DMS153 (cell line): Measurements from ENCODE around the gene ADAP1.
"Not testable (repeated sequence)": the region's sequence is repeated elsewhere in the genome, so short reads cannot be mapped to it uniquely, and the experiment has no call there.

ENCODE experiments used
- DNase-seq: peaks from one replicate; lab custom pipeline; 2025; lab: John Stamatoyannopoulos, UW

The ADAP1 gene

GRCh38 chr7:959271-959670 lies 4.8 kb upstream of the ADAP1 start:
- DNase-seq = no peak

- no peak for DNase-seq
Measured at GRCh38 chr7:958221-959200, 4.0 kb upstream of the ADAP1 start.

- no peak for DNase-seq
Measured at GRCh38 chr7:957418-958220, 3.1 kb upstream of the ADAP1 start.

- DNase-seq = no peak
Measured at GRCh38 chr7:956031-956430, 1.6 kb upstream of the ADAP1 start.

- no peak for DNase-seq
Measured at GRCh38 chr7:953547-954327, 743 bp downstream of the ADAP1 start.

GRCh38 chr7:952548-953441 lies 1.7 kb downstream of the ADAP1 start:
- no peak for DNase-seq

GRCh38 chr7:951881-952547 lies 2.5 kb downstream of the ADAP1 start:
- no peak for DNase-seq

- DNase-seq = no peak
Measured at GRCh38 chr7:949021-949934, 5.2 kb downstream of the ADAP1 start.

GRCh38 chr7:947391-948210 lies 6.9 kb downstream of the ADAP1 start:
- no peak for DNase-seq

GRCh38 chr7:946256-946996 lies 8.1 kb downstream of the ADAP1 start:
- DNase-seq = no peak

- peak; percentile 85 for DNase-seq
Measured at GRCh38 chr7:945556-946255, 8.8 kb downstream of the ADAP1 start.

- DNase-seq = no peak
Measured at GRCh38 chr7:945147-945555, 9.3 kb downstream of the ADAP1 start.

GRCh38 chr7:944744-945143 lies 9.7 kb downstream of the ADAP1 start:
- DNase-seq = no peak

GRCh38 chr7:943793-944192 lies 10.7 kb downstream of the ADAP1 start:
- not testable (repeated sequence) for DNase-seq

- no peak for DNase-seq
Measured at GRCh38 chr7:940599-941408, 13.7 kb downstream of the ADAP1 start.

- DNase-seq = no peak
Measured at GRCh38 chr7:939843-940242, 14.6 kb downstream of the ADAP1 start.
